Gastrocnemius medialis (tissue), 4 donors: ENCODE results near the gene CRLF3. TPM values are rescaled to one million over a fixed set of nuclear protein-coding genes. Genes with fewer than 3 reads are reported as not detected.

Experiments used
- ATAC-seq, 2 donors: fragments of 150-250 bp; one replicate each; pipeline ENCODE4 v1.9.1; 2016
- DNase-seq, 2 donors: peaks; one replicate each; pipeline ENCODE4 v3.0.0-alpha.2; 2019
- H3K27ac ChIP-seq, 4 donors: fragments of 200-600 bp; sonication (generic); 1 replicate in 1 of 4; 2 replicates in 3 of 4; pipeline ENCODE4 v1.5.1; 2016 to 2018; ENCODE audit warnings: mild to moderate bottlenecking in 2 of 4, moderate library complexity in 1 of 4
- H3K27me3 ChIP-seq, 3 donors: fragments of 200-600 bp; sonication (generic) in 2 of 3; 1 replicate in 1 of 3; 2 replicates in 2 of 3; pipeline versions ENCODE4 v1.5.1 to v1.6.0; 2016 to 2019; ENCODE audit warnings: mild to moderate bottlenecking in 1 of 3, moderate library complexity in 1 of 3
- H3K36me3 ChIP-seq, 2 donors: fragments of 200-600 bp; sonication (generic) in 1 of 2; one replicate each; pipeline ENCODE4 v1.5.1; 2017 to 2018
- H3K4me1 ChIP-seq, 2 donors: fragments of 200-600 bp; sonication (generic) in 1 of 2; one replicate each; pipeline ENCODE4 v1.5.1; 2016 to 2017; ENCODE audit warnings: mild to moderate bottlenecking in 2 of 2
- H3K4me3 ChIP-seq, 4 donors: fragments of 200-600 bp; sonication (generic) in 3 of 4; 1 replicate in 1 of 4; 2 replicates in 3 of 4; pipeline ENCODE4 v1.5.1; 2016 to 2019; ENCODE audit warnings: mild to moderate bottlenecking in 2 of 4
- H3K9me3 ChIP-seq, 3 donors: fragments of 200-600 bp; sonication (generic) in 2 of 3; 1 replicate in 1 of 3; 2 replicates in 2 of 3; pipeline ENCODE4 v1.5.1; 2016 to 2019
- CTCF ChIP-seq, 5 experiments: fragments of 450-650 bp in 3 of 5; fragments of 200-600 bp in 2 of 5; sonication (generic) in 2 of 5; IDR thresholded peaks in 4 of 5; conservative IDR thresholded peaks in 1 of 5; 1 replicate in 4 of 5; 2 replicates in 1 of 5; pipeline ENCODE4 v1.5.1; 2016 to 2019; ENCODE audit warnings: antibody characterized with exemption in 5 of 5, mild to moderate bottlenecking in 3 of 5, moderate library complexity in 3 of 5
- POLR2A ChIP-seq, 2 donors: fragments of 450-650 bp; IDR thresholded peaks; one replicate each; pipeline ENCODE4 v1.6.1; 2017; ENCODE audit warnings: antibody characterized with exemption in 2 of 2, mild to moderate bottlenecking in 2 of 2, moderate library complexity in 2 of 2
- in situ Hi-C, 4 donors: fragments of 200-750 bp; cut with MboI; loops; one replicate each; pipeline versions ENCODE4 v1.15.0 to v1.8.0; 2017; ENCODE audit warnings: low sequenced_read_pairs in 4 of 4
- intact Hi-C: fragments of 100-400 bp; cut with DNase I; formaldehyde crosslinking; loops from one replicate; pipeline ENCODE4 v1.15.1; 2023; ENCODE audit warnings: low total_unique reads
- total RNA-seq, 4 donors: library from RNA; depleted of rRNA; stranded (reverse); fragments of >200 nt; gene quantifications; one replicate each; pipeline versions ENCODE4 v1.1.0 to v1.2.3, GENCODE V29; 2016

Gene CRLF3
- total RNA-seq, 4 donors from 2014 or later: 3.5 to 6.4 (median 5.0) TPM

GRCh38 chr17:30854146-30854545 is 29.7 kb upstream of the CRLF3 start:
- DNase-seq: no peak
- intact Hi-C loops (no loop called here), in situ Hi-C loops (no loop called here)
- Histone ChIP-seq H3K9me3 (no peaks in the 10 kb centered on the region), H3K4me1 (no peaks in the 10 kb centered on the region), H3K27ac (no peak overlapping the region), H3K36me3 (no peaks in the 10 kb centered on the region), H3K27me3 (no peaks in the 10 kb centered on the region), H3K4me3 (no peak overlapping the region)
- TF ChIP-seq CTCF (IDR thresholded peaks at IDR 0.05 in 4 of 5, conservative IDR thresholded peaks at IDR 0.05 in 1 of 5): no peak
- TF ChIP-seq POLR2A (IDR thresholded peaks at IDR 0.05): no peak
- no peak for ATAC-seq

- Histone ChIP-seq H3K27me3 (no peaks in the 10 kb centered on the region), H3K36me3 (no peaks in the 10 kb centered on the region), H3K4me3 (no peak overlapping the region), H3K27ac (no peak overlapping the region), H3K9me3 (no peaks in the 10 kb centered on the region), H3K4me1 (no peaks in the 10 kb centered on the region)
- ATAC-seq (no peak), DNase-seq (no peak)
- intact Hi-C loops: no loop called here
- TF ChIP-seq CTCF (IDR thresholded peaks at IDR 0.05 in 4 of 5, conservative IDR thresholded peaks at IDR 0.05 in 1 of 5) (no peak), POLR2A (IDR thresholded peaks at IDR 0.05) (no peak)
- in situ Hi-C loops: no loop called here
Observed at GRCh38 chr17:30848021-30848420, 23.5 kb upstream of the CRLF3 start.

- TF ChIP-seq CTCF (IDR thresholded peaks at IDR 0.05 in 4 of 5, conservative IDR thresholded peaks at IDR 0.05 in 1 of 5): no peak
- no peak for TF ChIP-seq POLR2A (IDR thresholded peaks at IDR 0.05)
- no peaks in the 10 kb centered on the region for H3K4me1 ChIP-seq
- ATAC-seq (no peak), DNase-seq (no peak)
- no peaks in the 10 kb centered on the region for H3K27me3 ChIP-seq
- no peak overlapping the region for H3K27ac ChIP-seq
- in situ Hi-C loops (no loop called here), intact Hi-C loops (no loop called here)
- H3K9me3 ChIP-seq: no peaks in the 10 kb centered on the region
- H3K36me3 ChIP-seq: no peaks in the 10 kb centered on the region
- no peak overlapping the region for H3K4me3 ChIP-seq
Observed at GRCh38 chr17:30840771-30841170, 16.3 kb upstream of the CRLF3 start.

GRCh38 chr17:30838202-30838807 is 13.8 kb upstream of the CRLF3 start:
- H3K36me3 ChIP-seq: no peaks in the 10 kb centered on the region
- intact Hi-C loops (no loop called here), in situ Hi-C loops (no loop called here)
- ATAC-seq (no peak), DNase-seq (no peak)
- H3K27ac ChIP-seq: no peak overlapping the region
- no peaks in the 10 kb centered on the region for H3K9me3 ChIP-seq
- no peaks in the 10 kb centered on the region for H3K4me1 ChIP-seq
- H3K27me3 ChIP-seq: no peaks in the 10 kb centered on the region
- H3K4me3 ChIP-seq: no peak overlapping the region
- TF ChIP-seq POLR2A (IDR thresholded peaks at IDR 0.05) (no peak), CTCF (IDR thresholded peaks at IDR 0.05 in 4 of 5, conservative IDR thresholded peaks at IDR 0.05 in 1 of 5) (no peak)
